ENCODE results near the gene MORF4L1. TPM values are rescaled to one million over a fixed set of nuclear protein-coding genes. Genes with fewer than 3 reads are reported as not detected.

MORF4L1 gene
- total and polyA plus RNA-seq, 2 donors from 2014 or later: 319 to 325 TPM

GRCh38 chr15:78904599-78905358 lies 32.1 kb downstream of the MORF4L1 start:
- peaks cover 10 to 52% (median 14%) of the 10 kb centered on the region in 3 donors for H3K36me3 ChIP-seq (ENCODE audit: control insufficient read depth in 2 of 3, insufficient read depth in 3 of 3, low read length in 3 of 3)

GRCh38 chr15:78906316-78906620 lies 33.6 kb downstream of the MORF4L1 start:
- TF ChIP-seq CTCF (IDR thresholded peaks at IDR 0.05; ENCODE audit: borderline replicate concordance, extremely low read depth, insufficient read depth): no peak
- no peaks in the 10 kb centered on the region for H3K27me3 ChIP-seq (ENCODE audit: control insufficient read depth, insufficient read depth, low read length)
- no peak for DNase-seq
- H3K4me3 ChIP-seq (ENCODE audit: low read length in 3 of 3): no peak overlapping the region
- FAIRE-seq: no peak
- no peak overlapping the region for H3K9ac ChIP-seq (ENCODE audit: low read length in 3 of 3)
- no peak overlapping the region for H3K27ac ChIP-seq (ENCODE audit: low read depth in 2 of 2, low read length in 2 of 2)
- H3K9me3 ChIP-seq (ENCODE audit: control insufficient read depth in 2 of 3, insufficient read depth in 1 of 3, low read length in 3 of 3): no peaks in the 10 kb centered on the region
- peaks cover 10 to 49% (median 18%) of the 10 kb centered on the region in 3 donors for H3K36me3 ChIP-seq (ENCODE audit: control insufficient read depth in 2 of 3, insufficient read depth in 3 of 3, low read length in 3 of 3)
- intact Hi-C loops (cut with DNase I): no loop called here
- peaks cover 0 to 7% (median 3%) of the 10 kb centered on the region in 3 donors for H3K4me1 ChIP-seq (ENCODE audit: control insufficient read depth in 2 of 3, insufficient read depth in 2 of 3, low read depth in 1 of 3, low read length in 3 of 3)

More at GRCh38 chr15:78904599-78905358, 32.1 kb downstream of the MORF4L1 start:
- intact Hi-C loops (cut with DNase I): no loop called here
- Histone ChIP-seq H3K4me1 (ENCODE audit: control insufficient read depth in 2 of 3, insufficient read depth in 2 of 3, low read depth in 1 of 3, low read length in 3 of 3) (peaks cover 0 to 7% (median 3%) of the 10 kb centered on the region in 3 donors), H3K27ac (ENCODE audit: low read depth in 2 of 2, low read length in 2 of 2) (no peak overlapping the region), H3K4me3 (ENCODE audit: low read length in 3 of 3) (no peak overlapping the region), H3K9me3 (ENCODE audit: control insufficient read depth in 2 of 3, insufficient read depth in 1 of 3, low read length in 3 of 3) (no peaks in the 10 kb centered on the region), H3K27me3 (ENCODE audit: control insufficient read depth, insufficient read depth, low read length) (no peaks in the 10 kb centered on the region), H3K9ac (ENCODE audit: low read length in 3 of 3) (no peak overlapping the region)
- no peak for DNase-seq
- no peak for TF ChIP-seq CTCF (IDR thresholded peaks at IDR 0.05; ENCODE audit: borderline replicate concordance, extremely low read depth, insufficient read depth)
- no peak for FAIRE-seq

GRCh38 chr15:78907577-78907976 lies 34.9 kb downstream of the MORF4L1 start:
- no peak for TF ChIP-seq CTCF (IDR thresholded peaks at IDR 0.05; ENCODE audit: borderline replicate concordance, extremely low read depth, insufficient read depth)
- Histone ChIP-seq H3K4me1 (ENCODE audit: control insufficient read depth in 2 of 3, insufficient read depth in 2 of 3, low read depth in 1 of 3, low read length in 3 of 3) (no peaks in the 10 kb centered on the region), H3K4me3 (ENCODE audit: low read length in 3 of 3) (no peak overlapping the region), H3K27ac (ENCODE audit: low read depth in 2 of 2, low read length in 2 of 2) (no peak overlapping the region), H3K9me3 (ENCODE audit: control insufficient read depth in 2 of 3, insufficient read depth in 1 of 3, low read length in 3 of 3) (no peaks in the 10 kb centered on the region), H3K27me3 (ENCODE audit: control insufficient read depth, insufficient read depth, low read length) (no peaks in the 10 kb centered on the region), H3K36me3 (ENCODE audit: control insufficient read depth in 2 of 3, insufficient read depth in 3 of 3, low read length in 3 of 3) (peaks cover 8 to 44% (median 20%) of the 10 kb centered on the region in 3 donors), H3K9ac (ENCODE audit: low read length in 3 of 3) (no peak overlapping the region)
- intact Hi-C loops (cut with DNase I): no loop called here
- DNase-seq: peak in 1 of 5 donors; percentile 47
- no peak for FAIRE-seq
